K562 (cell line): ENCODE results near the gene ROR2. TPM values are rescaled to one million over a fixed set of nuclear protein-coding genes. Genes with fewer than 3 reads are reported as not detected.
A peak's percentile ranks its signal among the peaks of the same experiment; 100 is the strongest.

ENCODE experiments used
- ATAC-seq: fragments of 200-7000 bp; cut with Tn5 transposase; 3 replicates; pipeline ENCODE4 v1.9.1; 2020; ENCODE audit warnings: moderate library complexity
- BruUV-seq: library from RNA; stranded (reverse); fragments of 400-500 nt; replicated peaks from 2 replicates; lab custom pipeline; 2021; lab: Mats Ljungman, UMichigan
- CTCF ChIA-PET: fragments of 300-600 bp; formaldehyde crosslinking; extraction: SDS; loops from one replicate; lab custom pipeline; 2021; ENCODE audit warnings: low intra/inter-chr PET ratio; lab: Yijun Ruan, JAX
- POLR2A ChIA-PET: fragments of 300-600, 350-650 bp; sonication (Branson Sonifier 250); formaldehyde crosslinking; extraction: SDS; loops from one replicate; lab custom pipeline; 2021; ENCODE audit warnings: antibody characterized with exemption, inconsistent platforms; lab: Yijun Ruan, JAX
- DNase-seq, 4 experiments: peaks; one replicate each; pipeline versions ENCODE4 v3.0.0 to v3.0.0-alpha.2; 2011 to 2018; ENCODE audit warnings: low spot score in 3 of 4, mixed read lengths in 3 of 4; ENCODE audit errors: extremely low read depth in 1 of 4
- FAIRE-seq: peaks from 2 replicates; lab custom pipeline; 2011; peaks lifted over from hg19 to GRCh38; lab: Jason Lieb, UNC
- H2AFZ ChIP-seq: 2 replicates; pipeline ENCODE4 v1.6.0; 2011; ENCODE audit warnings: low read depth, low read length, control low read depth, inconsistent platforms
- H3K27ac ChIP-seq: fragments of 200-600 bp; 3 replicates; pipeline ENCODE4 v1.8.0; 2011; ENCODE audit warnings: low read depth, mild to moderate bottlenecking, control low read depth, inconsistent platforms, low read length, moderate library complexity, mixed read lengths; ENCODE audit errors: extremely low read depth
- H3K27me3 ChIP-seq, 2 experiments: fragments of 300-600 bp in 1 of 2; 2 replicates in 1 of 2; 3 replicates in 1 of 2; pipeline versions ENCODE4 v1.6.0 to v1.8.0; 2011; ENCODE audit warnings: inconsistent platforms in 2 of 2, low read length in 2 of 2, mild to moderate bottlenecking in 1 of 2, mixed read lengths in 1 of 2, moderate library complexity in 1 of 2; ENCODE audit not compliant: control insufficient read depth in 2 of 2, insufficient read depth in 2 of 2
- H3K36me3 ChIP-seq: fragments of 300-600 bp; 3 replicates; pipeline ENCODE4 v1.8.0; 2011; ENCODE audit warnings: mild to moderate bottlenecking, low read length, inconsistent platforms; ENCODE audit not compliant: control insufficient read depth, insufficient read depth
- H3K4me1 ChIP-seq, 2 experiments: fragments of 200-600 bp in 1 of 2; replicated peaks in 1 of 2; 2 replicates in 1 of 2; 3 replicates in 1 of 2; pipeline versions ENCODE4 v1.5.1 to v1.8.0; 2011; ENCODE audit warnings: inconsistent platforms in 2 of 2, low read length in 2 of 2, mild to moderate bottlenecking in 1 of 2, mixed read lengths in 1 of 2, moderate library complexity in 1 of 2; ENCODE audit not compliant: control insufficient read depth in 2 of 2, insufficient read depth in 2 of 2
- H3K4me2 ChIP-seq: 2 replicates; pipeline ENCODE4 v1.6.1; 2011; ENCODE audit warnings: low read length, control low read depth, inconsistent platforms, mixed read lengths; ENCODE audit not compliant: insufficient read depth
- H3K4me3 ChIP-seq: fragments of 200-600 bp; sonication (generic), shearing (Covaris generic); 2 replicates; pipeline ENCODE4 v1.5.1; 2016; ENCODE audit warnings: control low read depth, inconsistent platforms
- H3K79me2 ChIP-seq: fragments of 200-600 bp; 3 replicates; pipeline ENCODE4 v1.8.0; 2011; ENCODE audit warnings: low read length, inconsistent platforms; ENCODE audit not compliant: control insufficient read depth, insufficient read depth
- H3K9ac ChIP-seq, 2 experiments: 2 replicates each; pipeline versions ENCODE4 v1.6.0 to v1.6.1; 2011; ENCODE audit warnings: low read depth in 2 of 2, low read length in 2 of 2, control low read depth in 1 of 2, inconsistent platforms in 1 of 2, mild to moderate bottlenecking in 1 of 2, mixed read lengths in 1 of 2; ENCODE audit not compliant: insufficient read depth in 1 of 2
- H3K9me1 ChIP-seq: one replicate; pipeline ENCODE4 v1.6.0; 2011; ENCODE audit warnings: inconsistent platforms, mild to moderate bottlenecking, low read length, moderate library complexity; ENCODE audit not compliant: control insufficient read depth, insufficient read depth
- H3K9me3 ChIP-seq: replicated peaks from 2 replicates; pipeline ENCODE4 v1.5.1; 2011; ENCODE audit warnings: low read depth, low read length, inconsistent platforms; ENCODE audit not compliant: control insufficient read depth, insufficient read depth
- H4K20me1 ChIP-seq: replicated peaks from 2 replicates; pipeline ENCODE4 v1.6.1; 2011; ENCODE audit warnings: low read length, inconsistent platforms, mixed read lengths; ENCODE audit not compliant: control insufficient read depth, insufficient read depth
- MAFG ChIP-seq: fragments of 450-650 bp; conservative IDR thresholded peaks from 2 replicates; pipeline ENCODE4 v1.6.1; 2016; ENCODE audit warnings: missing genetic modification characterization, missing compliant biosample characterization
- NFE2 ChIP-seq: IDR thresholded peaks from 2 replicates; pipeline ENCODE4 v1.6.1; 2014; ENCODE audit warnings: antibody characterized with exemption, low read depth
- ZKSCAN1 ChIP-seq: fragments of 150-350 bp; IDR thresholded peaks from 2 replicates; pipeline ENCODE4 v1.6.1; 2016; ENCODE audit warnings: low read depth, low read length
- ZNF140 ChIP-seq: fragments of 250-450 bp; sonication (Bioruptor Pico); IDR thresholded peaks from 2 replicates; pipeline ENCODE4 v1.8.0; 2021; ENCODE audit warnings: moderate library complexity, mild to moderate bottlenecking, inconsistent platforms
- WGBS: fragments of 100-300 bp; shearing (Covaris generic); methylation state at CpG from one replicate; pipeline ENCODE4 v1.1.6; 2016; ENCODE audit warnings: low coverage, mixed read lengths; ENCODE audit not compliant: insufficient coverage; ENCODE audit errors: missing lambda C conversion rate; 5-methylcytosine and 5-hydroxymethylcytosine counted together
- in situ Hi-C: fragments of 300-500 bp; cut with MboI; formaldehyde crosslinking; loops from 4 replicates; pipeline ENCODE4 v1.15.0; 2018; ENCODE audit warnings: inconsistent platforms, mixed read lengths
- intact Hi-C: fragments of 100-400 bp; cut with micrococcal nuclease; formaldehyde crosslinking; loops from 2 replicates; pipeline ENCODE4 v1.14.2; 2022
- polyA plus RNA-seq, 8 experiments: library from polyadenylated mRNA; depleted of rRNA in 4 of 8; stranded (reverse) in 5 of 8; unstranded in 3 of 8; fragments of >200 nt; fragmentation: Nextera tagmentation in 2 of 8; fragmentation: Illumina TruSeq in 1 of 8; extraction: Ambion mirVana in 2 of 8; extraction: Trizol in 1 of 8; gene quantifications; 2 replicates each; pipeline versions ENCODE4 v1.2.1 to v1.2.3, GENCODE V29; 2011 to 2014; ENCODE audit warnings: inconsistent platforms in 1 of 8, missing spikeins in 1 of 8
- total RNA-seq, 7 experiments: library from RNA; depleted of rRNA in 6 of 7; stranded (reverse); fragments of >200 nt in 6 of 7; fragmentation: Illumina TruSeq in 2 of 7; extraction: Trizol in 2 of 7; gene quantifications; 2 replicates each; pipeline versions ENCODE4 v1.2.1 to v1.2.3, GENCODE V29; 2011 to 2021; ENCODE audit warnings: low replicate concordance in 1 of 7
- TF ChIP-seq, protein P1 (sequence below): fragments of 450-650 bp; formaldehyde crosslinking; IDR thresholded peaks from 2 replicates; pipeline ENCODE4 v1.4.0; 2022; ENCODE audit warnings: missing genetic modification characterization

ROR2 gene
- total and polyA plus RNA-seq, 9 of the 15 experiments (the other 6 are each of a cell fraction or from before 2014, with no cell fraction given), result 5.6 to 33.8 (median 15.3) TPM

DNA sequence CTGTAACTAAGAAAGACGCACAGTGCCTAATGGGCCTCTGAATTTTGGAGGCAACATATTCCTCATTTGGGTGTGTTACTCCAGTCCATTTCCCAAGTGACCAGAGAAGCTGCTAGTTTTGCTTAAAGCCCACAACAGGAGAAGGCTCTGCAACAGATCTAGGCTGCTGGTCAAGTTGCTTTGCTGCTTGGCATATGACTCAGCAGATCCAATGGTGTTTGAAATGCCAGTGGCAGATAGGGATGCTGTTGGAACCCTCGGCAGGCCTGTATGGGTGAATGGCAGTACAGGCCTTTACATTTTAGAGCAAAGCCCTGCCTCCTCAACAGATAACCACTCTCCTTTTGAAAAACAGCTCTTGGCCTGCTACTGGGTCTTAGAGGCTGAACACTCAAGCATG is 36.2 kb upstream of the ROR2 start:
- H3K9ac ChIP-seq, result no peak overlapping the region
- CTCF ChIA-PET, result no interaction called here
- DNase-seq (no peak), FAIRE-seq (no peak), ATAC-seq (no peak)
- no peaks in the 10 kb centered on the region for H3K9me1 ChIP-seq
- H3K27ac ChIP-seq, result no peak overlapping the region
- BruUV-seq, result no TSS peak
- H3K4me3 ChIP-seq, result no peak overlapping the region
- H3K79me2 ChIP-seq, result no peaks in the 10 kb centered on the region
- intact Hi-C loops, result no loop called here
- H3K36me3 ChIP-seq, result no peaks in the 10 kb centered on the region
- in situ Hi-C loops, result loop anchor here (25.0 kb wide), 1 partner anchor 1074 kb away; no protein-coding TSS in a partner anchor
- H2AFZ ChIP-seq, result no peak overlapping the region
- H3K4me1 ChIP-seq, result no peaks in the 10 kb centered on the region
- peaks cover 12 to 13% of the 10 kb centered on the region in 2 experiments; a peak in 4 of 5 replicates for H3K27me3 ChIP-seq
- H4K20me1 ChIP-seq, result no peaks in the 10 kb centered on the region
- WGBS, result 8% methylated on average over 2 of the region's 2 CpGs
- 0 out of 2 replicates have a peak, but pooled peaks have one; percentile 32 for TF ChIP-seq MAFG
- TF ChIP-seq, protein P1, sequence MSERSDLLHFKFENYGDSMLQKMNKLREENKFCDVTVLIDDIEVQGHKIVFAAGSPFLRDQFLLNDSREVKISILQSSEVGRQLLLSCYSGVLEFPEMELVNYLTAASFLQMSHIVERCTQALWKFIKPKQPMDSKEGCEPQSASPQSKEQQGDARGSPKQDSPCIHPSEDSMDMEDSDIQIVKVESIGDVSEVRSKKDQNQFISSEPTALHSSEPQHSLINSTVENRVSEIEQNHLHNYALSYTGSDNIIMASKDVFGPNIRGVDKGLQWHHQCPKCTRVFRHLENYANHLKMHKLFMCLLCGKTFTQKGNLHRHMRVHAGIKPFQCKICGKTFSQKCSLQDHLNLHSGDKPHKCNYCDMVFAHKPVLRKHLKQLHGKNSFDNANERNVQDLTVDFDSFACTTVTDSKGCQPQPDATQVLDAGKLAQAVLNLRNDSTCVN (CRISPR knock-in tag), result no peak
- TF ChIP-seq ZNF140 (CRISPR knock-in tag), result no peak
- peak; percentile 52 for TF ChIP-seq NFE2
- no peak for TF ChIP-seq ZKSCAN1
- TF ChIP-seq, all 486 proteins: peak for 2
- Histone ChIP-seq H3K4me2 (no peak overlapping the region), H3K9me3 (no peaks in the 10 kb centered on the region; the same call in 1 of the 2 replicates)
- POLR2A ChIA-PET, result interaction anchor here (0.7 kb wide), 1 partner anchor 15 kb away, joined by 4 read pairs; no protein-coding TSS in a partner anchor
